Fibroblast of skin of left biceps (primary cell): ENCODE results near the gene FBXL13.
"Not testable (repeated sequence)": the region's sequence is repeated elsewhere in the genome, so short reads cannot be mapped to it uniquely, and the experiment has no call there.

Experiments used
- DNase-seq, 2 experiments: peaks; one replicate each; pipeline ENCODE4 v3.0.0-alpha.2; 2013; ENCODE audit warnings: low read depth in 2 of 2

Gene FBXL13

GRCh38 chr7:102935450-102936115 is 139.0 kb downstream of the FBXL13 start:
- DNase-seq: peak; percentile 73 to 76

- DNase-seq: no peak
These were observed 139.9 kb downstream of the FBXL13 start for GRCh38 chr7:102934701-102935100.

- DNase-seq: no peak
These were observed 140.4 kb downstream of the FBXL13 start for GRCh38 chr7:102934239-102934638.

- peak; percentile 86 for DNase-seq
These were observed 140.8 kb downstream of the FBXL13 start for GRCh38 chr7:102933763-102934162.

- no peak for DNase-seq
These were observed 142.8 kb downstream of the FBXL13 start for GRCh38 chr7:102931757-102932156.

GRCh38 chr7:102927312-102927933 is 147.2 kb downstream of the FBXL13 start:
- no peak for DNase-seq

GRCh38 chr7:102926783-102927140 is 147.8 kb downstream of the FBXL13 start:
- DNase-seq: no peak

GRCh38 chr7:102925976-102926782 is 148.4 kb downstream of the FBXL13 start:
- DNase-seq: no peak

- no peak for DNase-seq
These were observed 155.8 kb downstream of the FBXL13 start for GRCh38 chr7:102918845-102919244.

GRCh38 chr7:102917436-102918353 is 156.9 kb downstream of the FBXL13 start:
- no peak for DNase-seq

GRCh38 chr7:102916881-102917280 is 157.7 kb downstream of the FBXL13 start:
- no peak for DNase-seq

- DNase-seq: peak in 1 of 2 experiments; percentile 24
These were observed 158.2 kb downstream of the FBXL13 start for GRCh38 chr7:102916426-102916825.

- DNase-seq: no peak
These were observed 160.0 kb downstream of the FBXL13 start for GRCh38 chr7:102914585-102914984.

GRCh38 chr7:102913826-102914225 is 160.8 kb downstream of the FBXL13 start:
- no peak for DNase-seq

GRCh38 chr7:102912742-102913141 is 161.9 kb downstream of the FBXL13 start, which contains the start of gene LRRC17:
Gene LRRC17 (plus strand): TSS chr7:102913000. CDS start chr7:102933914, 20,914 bp downstream.
- peak; percentile 73 to 74 for DNase-seq

- no peak for DNase-seq
These were observed 165.9 kb downstream of the FBXL13 start for GRCh38 chr7:102908676-102909075.

- not testable (repeated sequence) for DNase-seq
These were observed 171.0 kb downstream of the FBXL13 start for GRCh38 chr7:102903576-102903975.

- not testable (repeated sequence) for DNase-seq
These were observed 172.5 kb downstream of the FBXL13 start for GRCh38 chr7:102902052-102902451.

GRCh38 chr7:102898532-102898859 is 176.1 kb downstream of the FBXL13 start:
- no peak for DNase-seq

- DNase-seq: no peak
These were observed 176.6 kb downstream of the FBXL13 start for GRCh38 chr7:102897856-102898531.

GRCh38 chr7:102897211-102897631 is 177.4 kb downstream of the FBXL13 start:
- no peak for DNase-seq
